GM23338 (cell line): ENCODE data around the gene IMMP2L.

ENCODE experiments used
- CREB1 ChIP-seq: fragments of 250-450 bp; sonication (Bioruptor Pico); IDR thresholded peaks from 2 replicates; pipeline ENCODE4 v1.5.0; 2020; ENCODE audit warnings: low read depth, mild to moderate bottlenecking, moderate library complexity
- CTCF ChIP-seq, 2 experiments: fragments of 200-600 bp in 1 of 2; sonication (generic) in 1 of 2; conservative IDR thresholded peaks; 2 replicates each; pipeline versions ENCODE4 v1.5.1 to v1.6.1; 2016 to 2017; ENCODE audit warnings: antibody characterized with exemption in 2 of 2, low read depth in 2 of 2, mild to moderate bottlenecking in 2 of 2, moderate library complexity in 1 of 2
- EZH2 ChIP-seq: fragments of 200-600 bp; sonication (generic); IDR thresholded peaks from one replicate; pipeline ENCODE4 v1.8.0; 2017; ENCODE audit warnings: antibody characterized with exemption, mild to moderate bottlenecking, low read depth; ENCODE audit not compliant: unreplicated experiment
- EZH2phosphoT487 ChIP-seq: fragments of 200-600 bp; sonication (generic); IDR thresholded peaks from one replicate; pipeline ENCODE4 v1.8.1; 2018; ENCODE audit warnings: antibody characterized with exemption; ENCODE audit not compliant: unreplicated experiment
- JUNB ChIP-seq: IDR thresholded peaks from one replicate; pipeline ENCODE4 v1.6.1; 2016; ENCODE audit warnings: antibody characterized with exemption; ENCODE audit not compliant: unreplicated experiment
- NANOG ChIP-seq: IDR thresholded peaks from 2 replicates; pipeline ENCODE4 v1.6.1; 2016; ENCODE audit warnings: antibody characterized with exemption, borderline replicate concordance
- POLR2AphosphoS5 ChIP-seq: IDR thresholded peaks from 2 replicates; pipeline ENCODE4 v1.6.1; 2016; ENCODE audit warnings: antibody characterized with exemption, low read depth
- REST ChIP-seq: IDR thresholded peaks from one replicate; pipeline ENCODE4 v1.6.1; 2018; ENCODE audit warnings: antibody characterized with exemption; ENCODE audit not compliant: unreplicated experiment
- STAT1 ChIP-seq: IDR thresholded peaks from one replicate; pipeline ENCODE4 v1.6.1; 2016; ENCODE audit warnings: antibody characterized with exemption; ENCODE audit not compliant: unreplicated experiment
- ZNF114 ChIP-seq: fragments of 250-450 bp; sonication (Bioruptor Pico); IDR thresholded peaks from 2 replicates; pipeline ENCODE4 v1.5.0; 2020; ENCODE audit warnings: mild to moderate bottlenecking, moderate library complexity
- ZNF331 ChIP-seq: fragments of 250-450 bp; sonication (Bioruptor Pico); IDR thresholded peaks from 2 replicates; pipeline ENCODE4 v1.5.0; 2020; ENCODE audit warnings: low read depth, mild to moderate bottlenecking, moderate library complexity
- ZNF462 ChIP-seq: fragments of 250-450 bp; sonication (Bioruptor Pico); IDR thresholded peaks from 2 replicates; pipeline ENCODE4 v1.5.0; 2020; ENCODE audit warnings: mild to moderate bottlenecking, moderate library complexity
- TF ChIP-seq, protein P1 (sequence below): IDR thresholded peaks from 2 replicates; pipeline ENCODE4 v1.6.1; 2016; ENCODE audit warnings: antibody characterized with exemption

- TF ChIP-seq REST (no peak), POLR2AphosphoS5 (no peak), CTCF (conservative IDR thresholded peaks at IDR 0.05; ENCODE audit: low read depth in 2 of 2) (no peak), EZH2 (no peak), EZH2phosphoT487 (no peak), JUNB (no peak), STAT1 (no peak), CREB1 (CRISPR knock-in tag) (no peak), ZNF114 (CRISPR knock-in tag) (no peak), NANOG (no peak), ZNF462 (CRISPR knock-in tag) (no peak), ZNF331 (no peak)
- TF ChIP-seq, protein P1, sequence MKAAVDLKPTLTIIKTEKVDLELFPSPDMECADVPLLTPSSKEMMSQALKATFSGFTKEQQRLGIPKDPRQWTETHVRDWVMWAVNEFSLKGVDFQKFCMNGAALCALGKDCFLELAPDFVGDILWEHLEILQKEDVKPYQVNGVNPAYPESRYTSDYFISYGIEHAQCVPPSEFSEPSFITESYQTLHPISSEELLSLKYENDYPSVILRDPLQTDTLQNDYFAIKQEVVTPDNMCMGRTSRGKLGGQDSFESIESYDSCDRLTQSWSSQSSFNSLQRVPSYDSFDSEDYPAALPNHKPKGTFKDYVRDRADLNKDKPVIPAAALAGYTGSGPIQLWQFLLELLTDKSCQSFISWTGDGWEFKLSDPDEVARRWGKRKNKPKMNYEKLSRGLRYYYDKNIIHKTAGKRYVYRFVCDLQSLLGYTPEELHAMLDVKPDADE: no peak
These were observed 40.6 kb downstream of the IMMP2L start for GRCh38 chr7:111521660-111522059.
